Measurements from ENCODE around the gene PPIL6.

- TF ChIP-seq EZH2 (IDR thresholded peaks at IDR 0.05; ENCODE audit: borderline replicate concordance): no peak
- no peak for TF ChIP-seq EZH2phosphoT487 (IDR thresholded peaks at IDR 0.05; ENCODE audit: low read depth, severe bottlenecking, unreplicated experiment)
Observed at GRCh38 chr6:109428889-109429477, 11.4 kb downstream of the PPIL6 start.

All from hepatocyte (in vitro differentiated cells).